GM21786 (cell line): ENCODE data around the gene DBNDD2.

Experiments
- ATAC-seq: cut with Tn5 transposase; IDR thresholded peaks from one replicate; pipeline ENCODE4 v1.9.1; 2021; ENCODE audit not compliant: unreplicated experiment

DBNDD2 gene, protein sequence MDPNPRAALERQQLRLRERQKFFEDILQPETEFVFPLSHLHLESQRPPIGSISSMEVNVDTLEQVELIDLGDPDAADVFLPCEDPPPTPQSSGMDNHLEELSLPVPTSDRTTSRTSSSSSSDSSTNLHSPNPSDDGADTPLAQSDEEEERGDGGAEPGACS

DNA sequence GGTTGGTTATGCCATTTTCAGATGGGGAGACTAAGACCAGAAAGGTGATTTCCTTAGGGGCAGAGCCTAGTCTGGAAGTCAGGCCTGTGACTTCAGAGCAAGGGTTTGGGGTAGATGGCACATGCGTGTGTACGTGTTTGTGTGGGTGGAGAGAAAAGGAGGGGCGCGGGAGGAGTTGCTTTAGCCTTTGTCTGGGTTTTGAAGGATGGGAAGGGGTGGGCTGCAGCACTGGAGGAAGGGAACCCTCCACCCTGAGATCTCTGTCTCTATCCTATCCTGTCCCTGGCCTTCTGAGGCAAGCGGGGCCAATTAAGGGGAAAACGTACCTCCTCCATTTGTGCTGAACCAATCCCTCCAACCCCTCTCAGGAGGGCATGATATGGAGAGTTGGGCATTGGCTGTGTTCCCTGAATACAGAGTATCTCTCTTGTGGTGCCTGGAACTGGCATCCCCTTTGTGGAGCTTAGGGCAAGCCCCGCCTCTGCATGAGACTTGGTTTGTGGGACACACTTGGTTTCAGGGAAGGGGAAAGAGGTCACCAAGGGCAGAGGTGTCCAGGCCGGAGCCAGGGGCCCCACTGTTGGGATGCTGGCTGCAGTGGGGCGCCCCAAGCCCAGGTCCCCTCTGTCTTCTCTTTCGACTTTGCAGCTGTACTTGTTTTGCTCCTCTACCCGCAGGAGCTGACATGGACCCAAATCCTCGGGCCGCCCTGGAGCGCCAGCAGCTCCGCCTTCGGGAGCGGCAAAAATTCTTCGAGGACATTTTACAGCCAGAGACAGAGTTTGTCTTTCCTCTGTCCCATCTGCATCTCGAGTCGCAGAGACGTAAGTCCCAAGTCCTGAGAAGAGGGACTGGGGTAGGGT, at the start of gene DBNDD2:
Gene DBNDD2 (plus strand): TSS at position 507 of the 863 bp plus-strand sequence. CDS start 179 bp downstream, at position 686.
- ATAC-seq = no peak

DNA sequence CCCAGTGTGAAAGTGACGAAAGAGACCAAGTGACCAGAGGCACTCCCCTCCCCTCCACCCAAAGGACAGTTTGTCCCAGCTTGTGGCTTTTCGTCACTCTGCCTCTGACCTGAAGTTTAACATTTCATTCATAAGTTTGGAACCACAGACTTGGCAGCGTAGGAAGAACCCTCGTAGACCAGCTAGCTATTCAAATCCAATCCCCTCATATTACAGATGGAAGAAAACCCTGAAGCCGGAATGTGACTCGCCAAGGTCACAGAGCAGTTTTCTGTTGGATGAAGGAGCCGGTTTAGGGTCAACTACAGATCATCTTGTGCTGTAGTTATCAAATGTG, 49.1 kb upstream of the DBNDD2 start:
- ATAC-seq = no peak

DNA sequence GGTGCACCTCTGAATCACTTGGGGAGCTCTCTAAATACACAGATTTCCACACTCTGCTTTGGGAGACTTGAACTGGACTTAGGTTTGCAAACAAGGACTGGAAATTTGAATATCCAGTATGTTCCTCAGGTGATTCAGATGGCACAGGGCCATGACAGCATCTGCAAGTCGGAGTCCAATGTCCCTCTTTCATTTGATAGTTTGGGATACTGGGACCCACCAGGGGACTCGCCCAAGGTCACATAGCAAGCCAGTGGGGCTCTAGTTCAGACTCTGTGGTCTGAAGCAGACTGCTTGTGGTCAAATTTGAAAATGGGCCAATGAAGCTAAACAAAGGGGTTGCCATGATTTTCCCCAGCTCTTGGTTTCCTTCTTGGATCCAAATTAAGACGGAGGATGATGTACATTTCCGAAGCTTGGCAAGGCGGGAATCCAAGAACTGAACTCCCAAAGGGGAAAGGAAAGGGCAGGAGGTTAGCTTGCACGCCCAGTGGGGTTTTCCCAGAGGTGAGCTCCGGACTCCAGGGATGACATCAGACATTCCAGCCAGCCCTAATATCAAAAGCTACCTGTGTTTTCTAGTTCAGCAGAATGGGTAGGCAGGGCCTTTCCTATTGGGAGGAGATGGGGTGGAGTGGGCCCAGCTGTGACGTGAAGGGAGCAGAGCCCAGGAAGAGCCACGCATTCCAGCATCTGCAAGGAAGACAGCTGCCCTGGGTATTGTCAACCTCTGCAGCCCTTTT, 48.5 kb upstream of the DBNDD2 start:
- no peak for ATAC-seq

DNA sequence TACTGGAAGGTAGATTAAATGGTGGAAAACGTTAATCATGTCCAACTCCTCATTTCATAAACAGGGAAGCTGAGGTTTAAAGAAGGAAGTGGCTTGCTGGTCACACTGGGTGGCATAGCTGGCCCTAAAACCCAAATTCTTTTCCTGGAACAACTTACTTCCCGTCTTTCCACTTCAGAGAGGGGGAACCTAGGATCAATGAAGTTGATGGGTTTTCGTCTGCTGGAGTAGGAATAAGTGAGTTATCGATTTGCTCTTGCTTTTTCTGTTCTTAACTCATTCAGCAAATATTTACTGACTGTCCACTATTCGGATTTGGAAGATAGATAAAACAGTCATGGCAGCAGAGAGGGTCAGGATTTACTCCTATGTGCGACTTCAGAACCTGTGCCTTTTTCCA, 46.3 kb upstream of the DBNDD2 start:
- no peak for ATAC-seq

DNA sequence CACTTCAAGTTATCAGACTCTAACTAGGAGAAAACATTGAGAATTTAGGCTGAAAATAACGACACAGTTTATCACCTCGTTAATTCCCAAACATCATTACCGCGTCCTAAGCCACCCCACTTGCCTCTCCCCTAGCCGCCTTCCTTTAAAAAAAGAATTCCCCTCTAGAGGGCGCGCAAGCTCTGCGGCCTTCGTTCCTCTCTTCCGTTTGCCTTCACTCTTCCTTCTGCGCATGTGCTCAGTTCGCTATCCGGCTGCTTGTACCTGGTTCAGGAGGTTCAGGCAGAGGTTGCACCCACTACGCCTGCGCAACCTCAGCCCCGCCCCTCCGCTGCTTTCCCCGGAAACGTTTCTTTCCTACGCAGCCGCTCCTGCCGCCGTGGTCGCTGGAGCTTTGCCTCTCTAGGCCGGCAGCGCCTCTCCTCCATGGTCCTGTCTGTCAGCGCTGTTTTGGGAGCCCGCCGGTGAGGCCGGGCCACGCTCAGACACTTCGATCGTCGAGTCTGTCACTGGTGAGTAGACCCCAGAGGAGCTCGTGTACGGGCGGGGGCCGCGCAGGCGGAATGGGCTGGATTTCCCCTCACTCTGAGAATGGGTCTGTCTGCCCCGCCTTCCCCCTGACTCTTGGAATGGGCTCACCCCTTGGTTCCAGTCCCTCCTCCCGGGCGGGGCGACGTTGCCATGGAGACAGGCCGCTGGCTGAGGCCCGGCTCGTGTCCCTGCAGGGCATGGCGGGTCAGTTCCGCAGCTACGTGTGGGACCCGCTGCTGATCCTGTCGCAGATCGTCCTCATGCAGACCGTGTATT, 45.1 kb upstream of the DBNDD2 start, which contains the start of gene SYS1:
Gene SYS1 (plus strand): TSS at position 353 of the 807 bp plus-strand sequence. CDS start 376 bp downstream, at position 729.
- ATAC-seq = peak; percentile 81

DNA sequence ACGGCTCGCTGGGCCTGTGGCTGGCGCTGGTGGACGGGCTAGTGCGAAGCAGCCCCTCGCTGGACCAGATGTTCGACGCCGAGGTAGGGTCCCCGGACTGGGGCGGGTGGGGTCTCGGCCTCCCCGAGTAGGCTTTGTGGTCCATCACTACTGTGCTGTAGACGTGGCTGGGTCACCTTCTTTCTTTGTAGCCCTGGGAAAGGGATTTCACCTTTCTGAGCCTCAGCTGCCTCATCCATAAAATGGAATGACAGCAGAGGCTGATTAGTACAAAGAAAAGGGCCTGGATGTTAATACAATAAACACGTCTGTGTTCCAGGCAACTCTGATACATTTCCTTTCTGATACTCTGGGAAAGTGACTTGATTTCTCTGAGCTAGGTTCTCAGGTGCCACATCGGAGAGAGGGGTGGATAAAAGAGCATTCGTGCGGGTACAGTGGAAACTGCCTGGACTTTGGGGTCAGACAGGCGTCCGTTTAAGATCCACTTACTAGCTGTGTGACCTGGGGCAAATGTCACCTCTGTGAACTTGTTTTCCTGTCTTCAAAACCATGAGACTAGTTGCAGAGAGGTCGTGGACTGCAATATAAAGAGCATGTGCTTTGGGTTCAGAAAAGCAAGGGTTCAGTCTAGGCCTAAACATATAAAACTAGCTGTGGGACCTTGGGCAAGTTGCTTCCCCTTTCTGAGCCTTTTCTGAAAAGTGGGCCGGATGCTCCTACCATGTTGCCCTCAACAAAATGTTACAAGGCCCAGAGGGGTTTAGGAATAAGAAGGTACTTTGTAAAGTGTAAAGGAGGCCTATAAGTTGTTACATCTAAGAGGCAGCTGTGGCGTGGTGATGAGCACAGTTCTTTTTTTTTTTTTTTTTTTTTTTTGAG, 44.2 kb upstream of the DBNDD2 start:
- ATAC-seq = no peak

DNA sequence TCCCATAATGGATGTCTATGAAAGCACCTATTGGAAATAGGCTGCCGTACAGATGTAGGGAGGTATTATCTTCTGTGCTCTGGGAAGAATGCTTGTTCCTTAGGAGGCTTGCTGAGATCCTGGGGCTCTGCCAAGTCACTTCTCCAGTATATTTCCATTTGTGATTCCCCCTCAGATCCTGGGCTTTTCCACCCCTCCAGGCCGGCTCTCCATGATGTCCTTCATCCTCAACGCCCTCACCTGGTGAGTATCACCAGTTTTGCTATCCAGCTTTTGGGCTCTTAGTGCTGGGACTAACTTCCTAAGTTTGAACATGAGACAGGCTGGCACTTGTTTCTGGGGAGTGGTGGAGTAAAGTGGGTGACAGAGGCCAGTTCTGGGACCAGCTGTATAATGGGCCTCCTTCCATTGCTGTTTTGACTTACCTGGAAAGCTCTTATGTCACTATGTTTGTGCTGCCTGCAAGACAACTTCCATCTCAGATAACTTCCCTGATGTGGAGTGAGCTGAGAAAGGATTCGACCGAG, 42.6 kb upstream of the DBNDD2 start:
- ATAC-seq = no peak

DNA sequence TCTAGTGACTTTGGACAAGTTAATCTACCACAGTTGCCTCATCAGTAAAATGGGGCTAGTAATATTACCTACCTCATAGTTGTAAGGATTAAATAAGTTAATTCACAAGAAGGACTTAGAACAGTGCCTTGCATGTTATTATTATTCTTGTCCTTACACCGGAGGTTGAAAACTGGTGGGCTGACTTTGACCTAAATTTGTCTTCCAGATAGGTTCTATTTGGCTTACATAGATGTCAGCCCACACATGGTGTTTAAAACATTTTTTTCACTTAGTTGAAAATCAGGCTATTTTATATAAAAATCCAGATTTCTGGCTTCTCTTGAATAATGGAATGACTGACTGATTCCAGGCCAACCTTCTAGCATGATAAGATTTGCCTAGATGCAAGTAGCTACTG, 41.9 kb upstream of the DBNDD2 start:
- ATAC-seq = no peak

DNA sequence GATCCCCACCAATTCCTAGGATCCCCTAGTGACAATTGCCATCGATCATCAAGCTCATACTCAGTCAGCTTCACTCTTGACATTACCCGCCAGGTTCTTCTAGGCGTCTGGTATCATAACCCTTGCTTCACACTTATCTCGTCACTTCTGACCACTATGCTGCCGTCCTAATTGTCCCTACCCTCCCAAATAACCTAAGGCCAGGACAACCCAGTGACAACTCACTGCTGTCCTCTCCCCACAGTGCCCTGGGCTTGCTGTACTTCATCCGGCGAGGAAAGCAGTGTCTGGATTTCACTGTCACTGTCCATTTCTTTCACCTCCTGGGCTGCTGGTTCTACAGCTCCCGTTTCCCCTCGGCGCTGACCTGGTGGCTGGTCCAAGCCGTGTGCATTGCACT, 41.5 kb upstream of the DBNDD2 start:
- ATAC-seq = no peak

DNA sequence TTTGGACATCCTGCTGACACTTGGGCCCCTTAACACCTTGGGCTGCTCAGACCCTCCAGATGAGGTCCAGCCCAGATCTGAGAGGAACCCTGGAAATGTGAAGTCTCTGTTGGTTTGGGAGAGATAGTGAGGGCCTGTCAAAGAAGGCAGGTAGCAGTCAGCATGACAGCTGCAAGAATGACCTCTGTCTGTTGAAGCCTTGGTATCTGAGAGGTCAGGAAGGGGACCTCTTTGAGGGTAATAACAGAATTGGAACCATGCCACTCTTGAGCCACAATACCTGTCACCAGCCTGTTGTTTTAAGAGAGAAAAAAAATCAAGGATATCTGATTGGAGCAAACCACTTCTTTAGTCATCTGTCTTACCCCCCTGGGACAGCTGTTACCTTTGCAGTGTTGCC, 41.0 kb upstream of the DBNDD2 start:
- no peak for ATAC-seq

DNA sequence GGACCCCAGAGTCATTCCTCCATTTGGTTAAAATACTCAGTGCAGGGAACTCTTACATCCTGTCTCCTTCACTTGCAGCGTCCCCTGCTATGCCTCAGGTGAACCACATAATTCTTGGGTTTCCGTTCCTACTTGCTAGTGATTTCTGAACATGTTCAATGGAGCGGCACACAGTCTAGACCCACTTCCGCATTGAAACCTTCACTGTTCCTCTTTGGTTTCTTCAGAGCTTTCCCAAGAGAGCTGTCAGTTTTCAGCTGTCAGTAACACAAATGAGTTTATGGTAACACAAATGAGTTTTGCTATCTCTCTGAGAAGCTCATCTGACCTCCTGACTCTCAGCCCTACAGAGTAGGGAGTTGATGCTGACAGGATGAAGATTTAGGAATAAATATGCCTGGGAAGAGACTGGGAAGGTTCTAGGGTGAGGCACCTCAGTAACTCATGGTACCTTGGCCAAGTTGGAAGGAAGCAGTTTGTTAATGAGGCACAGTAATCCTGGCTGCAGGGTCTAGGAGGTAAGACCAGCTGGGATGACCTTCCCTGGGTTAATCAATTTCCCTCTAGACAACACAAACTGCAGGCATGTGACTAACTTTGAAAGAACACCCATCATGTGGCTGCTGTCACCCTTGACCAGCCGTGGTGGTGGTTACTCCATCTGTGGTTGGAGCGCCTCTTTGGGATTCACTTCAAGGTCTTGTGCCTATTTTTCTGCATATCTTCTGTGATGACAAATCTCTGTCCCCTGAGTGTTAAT, 39.7 kb upstream of the DBNDD2 start:
- ATAC-seq = peak; percentile 88

DNA sequence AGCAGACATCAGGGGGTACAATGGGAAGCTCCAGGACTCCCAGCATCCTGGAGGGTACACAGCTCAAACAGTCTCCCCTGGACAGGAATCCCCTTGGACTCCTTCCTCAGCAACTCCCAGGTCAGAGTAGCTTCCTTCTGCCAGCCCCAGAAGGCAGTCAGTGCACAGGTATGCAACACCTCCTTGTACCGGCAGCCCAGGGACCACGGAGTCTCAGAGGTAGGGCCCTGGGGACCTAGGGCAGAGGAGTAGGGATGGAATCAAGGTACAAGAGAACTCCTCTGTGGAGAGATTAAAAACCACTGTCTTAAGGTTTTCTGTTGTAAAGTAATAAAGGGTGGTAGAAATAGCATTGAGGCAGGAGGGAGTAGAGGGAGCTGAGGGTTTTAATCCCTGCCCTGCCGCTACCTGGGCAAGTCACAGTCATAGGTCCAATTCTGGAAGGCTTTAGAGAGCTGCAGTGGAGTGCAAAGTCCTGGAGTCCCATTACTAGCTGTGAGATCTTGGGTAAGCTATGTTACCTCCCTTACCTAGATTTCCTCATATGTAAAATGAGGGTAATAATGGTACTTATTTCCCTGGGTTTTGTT, 37.4 kb upstream of the DBNDD2 start:
- ATAC-seq = no peak

DNA sequence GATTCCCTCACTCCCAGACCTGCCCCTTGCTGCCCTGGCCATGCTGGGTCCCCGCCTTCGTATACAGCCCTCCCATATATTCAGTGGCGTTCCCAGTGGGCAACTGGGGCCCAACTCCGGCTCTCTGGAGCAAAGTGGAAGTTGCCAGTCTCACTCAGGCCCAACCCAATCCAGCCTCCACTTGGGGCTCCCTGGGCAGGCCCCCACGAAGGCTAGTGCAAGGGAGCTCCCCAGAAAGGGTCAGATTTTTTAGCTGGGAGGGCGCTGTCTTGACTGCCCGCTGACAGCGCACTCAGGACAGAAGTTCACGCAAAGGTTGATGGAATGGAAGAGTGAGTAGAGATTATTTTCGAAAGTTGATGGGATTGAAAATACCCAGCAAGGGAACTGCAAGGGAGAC, 35.8 kb upstream of the DBNDD2 start:
- ATAC-seq = no peak

DNA sequence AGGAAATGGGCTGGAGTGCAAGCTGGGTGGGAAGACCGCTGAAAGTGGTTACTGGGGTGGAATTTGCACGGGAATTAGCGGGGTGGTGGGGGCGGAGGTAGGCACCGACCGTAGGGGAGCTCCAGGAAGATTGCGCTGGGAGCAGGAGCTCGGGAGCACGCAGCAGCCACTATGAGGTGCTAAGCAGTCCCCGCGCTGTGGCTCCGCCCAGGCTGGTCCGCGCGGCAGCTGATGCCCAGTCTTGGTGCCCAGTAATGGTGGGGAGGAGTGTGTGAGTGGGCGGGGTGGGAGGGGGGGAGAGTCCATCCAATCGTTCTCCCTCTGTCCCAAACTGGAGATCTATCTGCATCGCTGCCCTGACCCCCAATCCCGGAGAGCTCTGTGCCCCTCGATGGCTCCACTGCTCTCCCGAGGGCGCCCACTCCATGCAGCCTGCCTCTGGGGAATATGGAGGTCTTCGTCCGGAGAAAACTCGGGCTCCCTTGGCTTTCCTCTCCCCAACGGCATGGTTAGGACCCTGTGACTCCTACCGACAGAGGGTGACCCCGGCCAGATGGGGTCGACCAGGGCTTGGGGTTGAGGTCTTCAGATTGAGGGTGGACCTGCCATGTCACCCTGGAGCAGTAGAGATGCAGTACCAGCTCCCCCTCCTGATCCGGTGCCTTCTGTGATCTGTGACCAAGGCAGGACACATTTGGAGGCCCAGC, 35.3 kb upstream of the DBNDD2 start:
- no peak for ATAC-seq

DNA sequence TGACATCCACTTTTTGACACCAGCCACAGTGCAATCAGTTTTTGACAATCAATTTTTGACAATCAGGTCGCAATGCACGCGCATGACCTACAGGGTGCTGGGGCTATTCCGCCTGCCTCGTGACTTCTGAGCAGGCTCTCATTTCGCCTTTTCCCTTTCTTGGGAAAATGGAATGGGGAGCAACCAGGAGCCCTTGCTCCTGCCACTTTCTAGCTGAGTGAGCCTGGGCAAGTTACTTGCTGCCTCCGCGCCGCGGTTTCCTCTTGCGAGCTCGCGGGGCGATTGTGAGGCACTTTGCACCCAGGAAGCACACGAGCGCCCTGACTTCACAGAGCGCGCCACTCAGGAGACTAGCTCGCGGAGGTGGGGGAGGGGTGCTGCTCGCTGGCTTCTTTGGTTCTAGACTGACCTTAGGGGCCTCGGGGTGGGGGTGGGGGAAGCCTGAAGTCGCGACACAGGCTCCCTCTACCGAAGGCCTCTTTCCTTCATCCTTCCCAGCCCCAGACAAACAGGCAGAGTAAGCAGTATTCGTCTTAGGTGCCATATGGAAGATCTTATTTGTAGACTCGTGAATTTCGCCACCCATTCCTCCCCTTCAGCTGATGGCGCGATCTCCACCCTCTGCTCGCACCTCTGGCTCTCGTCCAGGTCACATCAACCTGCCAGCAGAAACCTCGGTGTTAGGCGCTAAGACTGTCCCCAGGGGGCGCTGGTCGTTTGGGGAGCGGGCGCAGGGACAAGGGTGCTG, 34.6 kb upstream of the DBNDD2 start:
- no peak for ATAC-seq

DNA sequence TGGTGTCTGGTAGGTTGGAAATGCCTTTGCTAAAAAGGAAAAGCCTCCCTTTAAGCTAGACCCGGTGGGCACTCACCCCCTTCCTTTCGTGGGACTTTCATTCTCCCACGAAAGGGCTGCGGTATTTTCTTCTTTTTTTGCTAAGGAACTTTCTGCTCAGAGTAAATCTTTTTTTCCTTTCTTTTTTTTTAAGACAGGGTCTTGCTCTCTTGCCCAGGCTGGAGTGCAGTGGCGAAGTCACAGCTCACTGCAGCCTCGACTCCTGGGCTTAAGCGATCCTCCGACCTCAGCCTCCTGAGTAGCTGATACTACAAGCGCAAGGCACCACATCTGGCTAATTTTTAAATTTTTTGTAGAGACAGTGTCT, 34.0 kb upstream of the DBNDD2 start:
- ATAC-seq = no peak

DNA sequence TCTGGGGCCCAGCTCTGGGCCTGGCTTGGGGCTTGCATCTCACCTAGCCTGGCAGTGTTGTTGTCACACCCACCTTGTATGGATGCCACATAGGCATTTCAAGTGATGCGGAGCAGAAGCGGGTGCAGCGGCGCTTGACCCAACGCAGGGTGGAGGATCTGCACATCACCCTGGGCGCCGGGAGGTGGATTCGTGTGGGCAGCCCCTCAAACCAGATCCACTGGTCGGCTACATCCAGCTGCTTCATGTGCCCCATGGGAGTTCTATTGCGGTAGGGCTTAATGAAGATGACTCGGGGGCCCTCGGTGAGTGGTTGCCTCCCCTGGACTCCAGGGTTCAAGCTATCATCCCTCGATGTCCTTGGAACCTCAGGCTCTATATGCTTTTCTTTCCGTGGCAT, 33.1 kb upstream of the DBNDD2 start:
- ATAC-seq = no peak

DNA sequence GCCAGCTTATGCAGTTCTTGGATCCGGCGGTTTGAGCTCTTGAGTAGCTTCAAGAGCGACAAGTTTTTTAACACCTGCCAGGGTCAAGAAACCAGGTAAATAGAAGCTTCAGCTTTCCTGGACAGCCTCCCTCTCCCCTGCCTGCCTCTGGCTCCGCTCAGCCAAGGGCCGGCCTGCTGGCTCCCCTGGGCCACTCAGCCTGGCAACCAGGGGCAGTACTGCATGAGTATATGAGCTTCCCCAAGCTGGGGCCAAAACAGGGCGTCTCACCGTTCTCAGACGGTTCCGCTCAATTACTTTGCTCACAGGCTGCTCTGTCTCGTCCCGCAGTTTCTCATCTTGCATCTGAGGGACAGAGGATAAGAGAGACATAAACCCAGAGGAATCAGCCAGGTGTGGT, 30.8 kb upstream of the DBNDD2 start:
- no peak for ATAC-seq
